ENCODE results near the gene NAA80.

Gene NAA80

DNA sequence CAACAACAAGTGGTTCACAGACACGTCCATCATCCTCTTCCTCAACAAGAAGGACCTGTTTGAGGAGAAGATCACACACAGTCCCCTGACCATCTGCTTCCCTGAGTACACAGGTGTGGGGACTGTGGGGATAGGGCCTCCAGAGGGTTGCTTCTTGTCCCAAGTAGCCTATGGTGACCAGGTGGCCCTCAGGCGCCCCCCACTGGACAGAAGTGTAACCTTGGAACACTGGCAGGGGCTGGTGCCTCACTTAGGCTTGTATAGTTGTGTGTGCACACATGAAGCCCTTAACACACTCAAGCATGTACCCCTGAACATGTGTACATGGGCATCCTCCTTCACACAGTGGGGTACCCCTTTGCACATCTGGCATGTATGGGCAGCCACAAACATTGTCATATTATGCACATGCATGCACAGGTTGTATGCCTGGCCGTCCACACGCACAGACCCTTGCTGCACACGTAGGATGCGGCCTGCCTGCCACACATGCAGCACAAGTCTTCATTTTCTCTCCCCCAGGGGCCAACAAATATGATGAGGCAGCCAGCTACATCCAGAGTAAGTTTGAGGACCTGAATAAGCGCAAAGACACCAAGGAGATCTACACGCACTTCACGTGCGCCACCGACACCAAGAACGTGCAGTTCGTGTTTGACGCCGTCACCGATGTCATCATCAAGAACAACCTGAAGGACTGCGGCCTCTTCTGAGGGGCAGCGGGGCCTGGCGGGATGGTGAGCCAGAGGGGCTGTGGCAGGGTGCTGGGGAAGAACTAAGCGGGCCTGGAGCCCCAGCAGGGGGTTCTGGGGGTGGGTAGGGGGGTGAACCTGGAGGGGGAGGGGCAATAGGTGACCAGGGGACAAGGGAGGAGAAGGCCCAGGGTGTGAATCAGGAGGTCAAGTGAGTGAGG lies 42.0 kb downstream of the NAA80 start:
- DNase-seq (ENCODE audit: low spot score): no peak

DNA sequence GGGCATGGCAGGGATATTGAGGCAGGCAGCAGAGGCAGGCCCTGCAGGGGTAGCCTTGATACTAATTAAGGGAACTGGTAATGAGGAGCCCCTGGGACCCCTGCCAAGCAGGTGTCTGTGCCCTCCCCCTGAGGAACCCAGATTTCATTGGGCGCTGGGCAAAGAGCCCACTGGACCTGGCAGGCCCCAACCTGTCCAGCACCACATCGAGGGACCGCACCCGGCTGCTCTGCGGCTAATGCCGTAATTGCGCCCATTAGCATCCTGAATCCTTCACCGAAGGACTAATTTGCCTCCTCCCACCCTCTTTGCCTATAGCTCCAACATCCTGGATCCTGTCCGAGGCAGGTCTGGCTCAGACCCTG lies 44.0 kb downstream of the NAA80 start:
- DNase-seq (ENCODE audit: low spot score): no peak

DNA sequence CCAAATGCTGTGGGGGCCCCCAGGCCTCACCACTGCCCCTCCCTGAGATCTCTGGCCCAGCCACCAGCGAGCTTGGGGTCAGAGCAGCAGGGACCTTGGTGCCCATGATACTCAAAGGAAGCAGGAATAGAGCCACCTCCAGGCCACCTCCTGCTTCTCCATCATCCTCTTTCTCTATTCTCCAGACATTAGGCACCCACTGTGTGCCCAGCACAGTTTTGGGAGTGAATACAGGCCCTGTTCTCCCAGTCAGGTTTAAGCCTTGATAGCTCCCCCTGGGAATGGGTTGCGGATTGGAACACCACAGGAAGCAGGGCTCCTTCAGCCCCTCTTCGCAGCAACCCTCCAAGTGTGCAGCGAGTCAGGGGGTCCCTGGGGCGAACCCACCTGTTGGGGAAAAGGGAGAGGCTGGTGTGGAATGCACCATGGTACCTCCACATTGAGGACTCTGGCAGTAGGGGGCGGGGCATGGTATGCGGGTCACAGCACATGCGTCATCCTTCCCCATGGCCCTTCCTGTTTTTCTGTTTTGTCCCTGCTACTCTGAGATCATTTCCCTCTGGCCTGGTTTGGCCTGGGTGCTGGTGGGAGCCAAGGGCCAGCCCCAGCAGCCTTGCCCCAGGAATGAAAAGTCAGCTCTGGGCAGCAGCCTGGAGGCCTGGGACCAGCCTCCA lies 44.5 kb downstream of the NAA80 start:
- DNase-seq (ENCODE audit: low spot score): no peak

DNA sequence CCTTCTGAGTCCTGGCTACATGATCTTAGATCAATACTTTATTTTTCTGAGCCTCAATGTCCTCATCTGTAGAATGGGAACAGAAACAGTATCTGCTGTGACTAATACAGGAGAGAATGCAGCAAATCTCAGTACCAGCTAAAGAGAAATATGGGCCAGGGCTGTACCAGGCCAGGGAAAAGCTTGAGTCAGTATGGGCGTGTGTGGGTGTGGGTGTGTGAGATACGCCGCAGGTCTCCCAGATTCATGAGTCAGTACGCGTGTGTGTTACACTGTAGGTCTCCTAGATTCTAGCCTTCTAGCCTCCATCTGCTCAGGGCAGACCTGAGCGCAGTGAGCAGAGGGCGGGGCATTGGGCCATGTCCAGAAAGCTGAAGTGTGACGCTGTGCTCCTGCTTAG lies 48.0 kb downstream of the NAA80 start:
- no peak for DNase-seq (ENCODE audit: low spot score)

DNA sequence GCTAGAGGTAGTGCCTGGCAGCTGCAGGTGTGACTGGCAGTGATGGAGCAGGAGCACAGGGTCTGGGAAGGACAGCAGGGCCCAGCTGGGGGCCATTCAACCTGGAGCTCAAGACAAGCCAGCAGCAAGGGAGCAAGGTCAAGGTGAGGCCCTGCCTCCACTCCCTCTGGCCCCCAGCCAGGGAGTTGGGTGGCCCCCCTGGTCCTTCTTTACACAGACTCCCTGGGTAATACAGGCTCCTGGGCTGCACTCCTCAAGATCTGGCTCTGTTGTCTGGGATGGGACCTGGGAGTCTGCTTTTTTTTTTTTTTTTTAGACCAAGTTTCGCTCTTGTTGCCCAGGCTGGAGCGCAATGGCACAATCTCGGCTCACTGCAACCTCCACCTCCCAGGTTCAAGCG lies 48.7 kb downstream of the NAA80 start:
- no peak for DNase-seq (ENCODE audit: low spot score)

DNA sequence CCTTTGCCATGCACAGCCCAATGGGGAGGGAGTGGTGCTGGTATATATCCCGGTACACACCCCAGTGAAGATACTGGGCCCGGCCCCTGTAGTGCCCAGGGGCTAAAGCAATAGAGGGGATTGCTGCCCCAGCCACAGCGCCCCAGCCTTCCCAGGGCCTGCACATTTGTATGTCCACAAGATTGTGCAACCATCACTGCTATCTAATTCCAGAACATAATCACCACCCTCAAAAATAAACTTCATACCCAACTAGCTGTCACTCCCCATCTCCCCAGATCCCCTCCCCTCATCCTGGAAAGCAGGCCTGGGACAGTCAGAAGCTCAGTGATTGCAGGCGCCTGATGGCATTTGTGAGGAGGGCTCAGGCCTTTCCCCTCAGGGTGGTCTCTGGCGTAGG lies 49.7 kb downstream of the NAA80 start:
- DNase-seq (ENCODE audit: low spot score): no peak

DNA sequence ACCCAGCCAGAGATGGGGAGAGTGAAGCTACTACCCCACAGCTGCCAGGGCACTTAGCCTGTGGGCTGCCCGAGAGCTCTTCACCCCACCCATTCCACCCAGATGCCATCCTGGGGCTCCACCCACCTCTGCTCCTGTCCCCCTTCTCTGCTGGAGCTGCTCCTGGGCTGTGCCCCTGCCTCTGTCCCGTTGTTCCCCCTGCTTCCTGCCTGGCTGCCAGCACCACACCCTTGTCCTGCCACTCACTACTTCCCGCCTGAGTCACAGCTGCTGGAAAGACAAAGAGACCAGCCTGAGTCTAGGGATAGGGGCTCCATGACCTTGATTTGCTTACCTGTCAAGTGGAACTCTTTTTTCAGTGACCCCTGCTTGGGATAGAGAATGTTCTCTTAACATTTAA lies 50.8 kb downstream of the NAA80 start:
- DNase-seq (ENCODE audit: low spot score): no peak

DNA sequence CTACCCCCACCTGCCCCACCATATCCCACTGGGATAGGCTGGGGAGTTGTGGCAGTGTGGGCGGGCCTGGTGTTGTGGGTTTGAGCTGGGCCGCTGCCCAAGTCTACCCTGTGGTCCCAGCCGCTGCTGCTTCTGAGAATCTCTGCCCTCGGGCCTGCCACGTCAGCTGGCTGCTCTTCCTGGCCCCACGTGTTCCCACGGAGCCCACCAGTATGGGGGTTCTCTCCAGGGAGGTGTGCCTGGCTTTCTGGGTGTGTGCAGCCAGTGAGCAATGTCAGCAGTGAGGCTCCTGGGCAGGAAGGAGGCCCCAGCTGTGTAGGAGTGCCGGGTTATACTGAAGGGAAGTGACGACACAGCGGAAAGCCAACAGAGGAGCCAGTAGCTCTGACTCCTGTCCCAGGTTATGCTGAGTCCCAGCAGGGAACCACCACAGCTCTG lies 52.7 kb downstream of the NAA80 start:
- DNase-seq (ENCODE audit: low spot score): no peak
